Activated CD8-positive, alpha-beta memory T cell treated with anti-CD3 and anti-CD28 coated beads for 4 hours (primary cell): ENCODE measurements around the gene OR1L1.

Experiments
- DNase-seq, 2 donors: peaks; one replicate each; pipeline ENCODE4 v3.0.0-alpha.2; 2020; ENCODE audit warnings: low read depth in 2 of 2

OR1L1 gene, protein sequence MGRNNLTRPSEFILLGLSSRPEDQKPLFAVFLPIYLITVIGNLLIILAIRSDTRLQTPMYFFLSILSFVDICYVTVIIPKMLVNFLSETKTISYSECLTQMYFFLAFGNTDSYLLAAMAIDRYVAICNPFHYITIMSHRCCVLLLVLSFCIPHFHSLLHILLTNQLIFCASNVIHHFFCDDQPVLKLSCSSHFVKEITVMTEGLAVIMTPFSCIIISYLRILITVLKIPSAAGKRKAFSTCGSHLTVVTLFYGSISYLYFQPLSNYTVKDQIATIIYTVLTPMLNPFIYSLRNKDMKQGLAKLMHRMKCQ

GRCh38 chr9:122661416-122661815 lies at the start of gene OR1L1:
TSS of gene OR1L1 (plus strand) at chr9:122661716. CDS start at chr9:122661716, 0 bp downstream.
- no peak for DNase-seq

DNA sequence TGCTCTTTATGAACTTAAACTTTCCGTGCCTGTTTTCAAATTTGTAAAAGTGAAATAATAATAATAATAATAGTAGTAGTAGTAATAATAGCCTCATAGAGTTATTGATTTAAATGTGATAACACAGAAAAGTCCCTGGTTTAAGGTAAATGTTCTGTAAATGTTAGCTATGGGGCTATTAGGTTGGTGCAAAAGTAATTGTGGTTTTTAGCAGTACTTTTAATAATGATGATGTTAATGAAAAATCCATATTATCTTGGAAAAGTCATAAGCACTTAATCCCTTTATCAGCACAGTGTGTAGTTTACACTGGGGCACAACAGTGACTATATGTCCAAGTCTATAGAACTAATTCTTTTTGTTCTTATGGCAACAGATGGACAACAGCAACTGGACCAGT lies 47.2 kb upstream of the OR1L1 start, which contains the start of gene OR1Q1:
Gene OR1Q1, plus strand, starts transcription at position 377 of the 400 bp plus-strand sequence. Its CDS starts 0 bp downstream, at position 377.
- no peak for DNase-seq

DNA sequence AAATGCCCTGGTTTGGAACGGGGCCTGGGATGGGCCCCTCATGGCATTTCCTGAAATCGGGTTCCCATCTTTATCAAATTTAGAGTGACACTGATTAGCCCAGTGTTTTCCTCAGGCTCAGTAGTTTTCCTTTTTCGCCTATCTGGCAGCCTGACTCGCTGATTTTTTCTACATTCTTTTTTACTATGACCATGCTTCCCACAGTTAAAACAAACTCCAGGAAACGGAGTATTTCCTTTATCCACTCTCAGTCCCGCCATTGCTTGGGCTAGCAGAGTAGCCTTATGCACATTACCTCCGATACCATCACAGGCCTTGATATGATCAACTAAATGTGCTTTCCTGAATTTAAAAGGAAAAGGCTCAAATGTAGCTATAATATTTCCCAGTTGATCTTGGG lies 41.5 kb upstream of the OR1L1 start:
- no peak for DNase-seq

GRCh38 chr9:122642226-122642625 lies 19.3 kb upstream of the OR1L1 start:
- no peak for DNase-seq

DNA sequence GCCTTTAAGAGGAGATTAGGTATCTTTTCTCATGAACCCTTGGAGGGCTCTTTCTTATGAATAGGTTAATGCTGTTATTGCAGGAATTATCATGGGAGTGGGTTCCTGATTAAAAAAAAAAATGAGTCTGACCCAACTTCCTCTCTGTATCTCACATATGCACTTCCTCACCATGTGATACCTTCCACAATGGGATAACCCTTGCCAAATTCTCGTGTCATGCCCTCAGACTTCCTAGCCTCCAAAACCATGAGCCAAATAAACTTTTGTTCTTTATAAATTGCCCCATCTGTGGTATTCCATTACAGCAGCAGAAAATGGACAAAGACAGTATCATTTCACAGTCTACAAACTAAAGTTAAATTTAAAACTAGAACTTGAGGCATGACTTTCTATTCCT lies 5.1 kb upstream of the OR1L1 start:
- DNase-seq = no peak

DNA sequence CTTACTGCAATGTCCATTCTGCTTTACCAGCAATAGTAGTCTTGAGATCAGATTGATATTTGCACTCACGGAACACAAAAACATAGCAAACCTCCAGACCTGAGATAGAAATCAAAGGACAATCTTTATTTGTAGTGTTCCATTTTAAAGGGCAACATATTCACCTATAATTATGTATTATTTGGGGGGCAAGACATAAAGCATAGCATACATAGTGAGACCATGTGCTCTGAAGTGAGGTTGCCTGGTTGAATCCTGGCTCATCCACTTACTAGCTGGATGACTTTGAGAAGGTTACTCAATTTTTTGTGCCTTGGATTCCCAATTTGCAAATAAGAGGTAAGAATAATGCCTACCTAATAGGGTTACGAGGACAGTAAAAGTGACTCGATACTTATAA lies 4.0 kb upstream of the OR1L1 start, which contains the start of gene OR1B1:
Gene OR1B1, minus strand, starts transcription at position 101 of the 400 bp plus-strand sequence.
- no peak for DNase-seq

- no peak for DNase-seq
Measured at GRCh38 chr9:122672481-122672880, 11.0 kb downstream of the OR1L1 start.

GRCh38 chr9:122684851-122685250 lies 23.3 kb downstream of the OR1L1 start:
- no peak for DNase-seq

GRCh38 chr9:122695696-122696095 lies 34.2 kb downstream of the OR1L1 start:
- no peak for DNase-seq
